Smooth muscle cell (in vitro differentiated cells): ENCODE results near the gene RGS7BP. TPM values are rescaled to one million over a fixed set of nuclear protein-coding genes. Genes with fewer than 3 reads are reported as not detected.
A peak's percentile ranks its signal among the peaks of the same experiment; 100 is the strongest.

Experiments used
- DNase-seq: peaks from one replicate; lab custom pipeline; 2025; ENCODE audit not compliant: unreplicated experiment; lab: John Stamatoyannopoulos, UW
- H2AFZ ChIP-seq: fragments of 200-600 bp; sonication (generic); 2 replicates; pipeline ENCODE4 v1.6.0; 2016; ENCODE audit warnings: antibody characterized with exemption, low read depth, mild to moderate bottlenecking
- H3F3A ChIP-seq: fragments of 200-600 bp; sonication (generic); 2 replicates; pipeline ENCODE4 v1.6.0; 2017; ENCODE audit warnings: antibody characterized with exemption, low read depth
- H3K27ac ChIP-seq: fragments of 200-600 bp; sonication (generic); 2 replicates; pipeline ENCODE4 v1.5.1; 2016; ENCODE audit warnings: low read depth, mild to moderate bottlenecking
- H3K27me3 ChIP-seq: fragments of 200-600 bp; sonication (generic); 2 replicates; pipeline ENCODE4 v1.6.1; 2016; ENCODE audit warnings: low read depth, mild to moderate bottlenecking
- H3K36me3 ChIP-seq: fragments of 200-600 bp; sonication (generic); 2 replicates; pipeline ENCODE4 v1.5.1; 2016; ENCODE audit warnings: low read depth
- H3K4me1 ChIP-seq: fragments of 200-600 bp; sonication (generic); 2 replicates; pipeline ENCODE4 v1.5.1; 2016; ENCODE audit warnings: low read depth
- H3K4me2 ChIP-seq: fragments of 200-600 bp; sonication (generic); 2 replicates; pipeline ENCODE4 v1.6.0; 2016; ENCODE audit warnings: mild to moderate bottlenecking
- H3K4me3 ChIP-seq: fragments of 200-600 bp; sonication (generic); 2 replicates; pipeline ENCODE4 v1.5.1; 2016; ENCODE audit warnings: mild to moderate bottlenecking
- H3K79me2 ChIP-seq: fragments of 200-600 bp; sonication (generic); 2 replicates; pipeline ENCODE4 v1.6.0; 2016; ENCODE audit warnings: low read depth, mild to moderate bottlenecking
- H3K9ac ChIP-seq: fragments of 200-600 bp; sonication (generic); 2 replicates; pipeline ENCODE4 v1.6.0; 2016; ENCODE audit warnings: low read depth
- H3K9me3 ChIP-seq: fragments of 200-600 bp; sonication (generic); replicated peaks from 2 replicates; pipeline ENCODE4 v1.5.1; 2016; ENCODE audit warnings: low read depth
- H4K20me1 ChIP-seq: fragments of 200-600 bp; sonication (generic); 2 replicates; pipeline ENCODE4 v1.6.0; 2016; ENCODE audit warnings: low read depth
- WGBS: methylation state at CpG from one replicate; pipeline ENCODE4 v1.1.7; 2016; ENCODE audit warnings: low lambda C conversion rate; 5-methylcytosine and 5-hydroxymethylcytosine counted together
- polyA plus RNA-seq: library from polyadenylated mRNA; unstranded; fragments of >200 nt; fragmentation: Nextera tagmentation; extraction: Ambion mirVana; gene quantifications from 2 replicates; pipeline ENCODE4 v1.2.1, GENCODE V29; 2016
- total RNA-seq: library from RNA; depleted of rRNA; stranded (reverse); fragments of >200 nt; gene quantifications from 2 replicates; pipeline ENCODE4 v1.2.3, GENCODE V29; 2014
- TF ChIP-seq, protein P1 (sequence below): fragments of 200-600 bp; sonication (generic); IDR thresholded peaks from 2 replicates; pipeline ENCODE4 v1.5.1; 2017; ENCODE audit warnings: borderline replicate concordance, mild to moderate bottlenecking, antibody characterized with exemption; ENCODE audit not compliant: insufficient read depth, poor library complexity, severe bottlenecking

RGS7BP gene
- total and polyA plus RNA-seq, 2 experiments from 2014 or later = not detected

GRCh38 chr5:64629841-64630240, 124.0 kb downstream of the RGS7BP start:
- Histone ChIP-seq H3K4me1 (peaks cover 5% of the 10 kb centered on the region), H3K79me2 (no peaks in the 10 kb centered on the region), H3K9ac (no peak overlapping the region), H3K9me3 (no peaks in the 10 kb centered on the region), H3K4me2 (peak overlapping the region; percentile 40), H3K27ac (no peak overlapping the region), H2AFZ (no peak overlapping the region), H4K20me1 (no peaks in the 10 kb centered on the region), H3K4me3 (no peak overlapping the region), H3F3A (no peaks in the 10 kb centered on the region), H3K36me3 (no peaks in the 10 kb centered on the region), H3K27me3 (no peaks in the 10 kb centered on the region)
- TF ChIP-seq, protein P1, sequence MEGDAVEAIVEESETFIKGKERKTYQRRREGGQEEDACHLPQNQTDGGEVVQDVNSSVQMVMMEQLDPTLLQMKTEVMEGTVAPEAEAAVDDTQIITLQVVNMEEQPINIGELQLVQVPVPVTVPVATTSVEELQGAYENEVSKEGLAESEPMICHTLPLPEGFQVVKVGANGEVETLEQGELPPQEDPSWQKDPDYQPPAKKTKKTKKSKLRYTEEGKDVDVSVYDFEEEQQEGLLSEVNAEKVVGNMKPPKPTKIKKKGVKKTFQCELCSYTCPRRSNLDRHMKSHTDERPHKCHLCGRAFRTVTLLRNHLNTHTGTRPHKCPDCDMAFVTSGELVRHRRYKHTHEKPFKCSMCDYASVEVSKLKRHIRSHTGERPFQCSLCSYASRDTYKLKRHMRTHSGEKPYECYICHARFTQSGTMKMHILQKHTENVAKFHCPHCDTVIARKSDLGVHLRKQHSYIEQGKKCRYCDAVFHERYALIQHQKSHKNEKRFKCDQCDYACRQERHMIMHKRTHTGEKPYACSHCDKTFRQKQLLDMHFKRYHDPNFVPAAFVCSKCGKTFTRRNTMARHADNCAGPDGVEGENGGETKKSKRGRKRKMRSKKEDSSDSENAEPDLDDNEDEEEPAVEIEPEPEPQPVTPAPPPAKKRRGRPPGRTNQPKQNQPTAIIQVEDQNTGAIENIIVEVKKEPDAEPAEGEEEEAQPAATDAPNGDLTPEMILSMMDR = no peak
- WGBS = 90% methylated on average over 2 of the region's 2 CpGs
- no peak for DNase-seq

- H3K27ac ChIP-seq = no peak overlapping the region
- H4K20me1 ChIP-seq = no peaks in the 10 kb centered on the region
- no peak overlapping the region for H3K4me3 ChIP-seq
- no peaks in the 10 kb centered on the region for H3F3A ChIP-seq
- no peaks in the 10 kb centered on the region for H3K36me3 ChIP-seq
- TF ChIP-seq, protein P1 = no peak
- DNase-seq = no peak
- no peaks in the 10 kb centered on the region for H3K9me3 ChIP-seq
- peak overlapping the region; percentile 57 for H2AFZ ChIP-seq
- peaks cover 5% of the 10 kb centered on the region for H3K4me1 ChIP-seq
- H3K79me2 ChIP-seq = no peaks in the 10 kb centered on the region
- WGBS = 24% methylated on average over 3 of the region's 3 CpGs
- H3K9ac ChIP-seq = no peak overlapping the region
- H3K27me3 ChIP-seq = no peaks in the 10 kb centered on the region
- H3K4me2 ChIP-seq = no peak overlapping the region
These were observed 126.4 kb downstream of the RGS7BP start for GRCh38 chr5:64632251-64632650.

DNA sequence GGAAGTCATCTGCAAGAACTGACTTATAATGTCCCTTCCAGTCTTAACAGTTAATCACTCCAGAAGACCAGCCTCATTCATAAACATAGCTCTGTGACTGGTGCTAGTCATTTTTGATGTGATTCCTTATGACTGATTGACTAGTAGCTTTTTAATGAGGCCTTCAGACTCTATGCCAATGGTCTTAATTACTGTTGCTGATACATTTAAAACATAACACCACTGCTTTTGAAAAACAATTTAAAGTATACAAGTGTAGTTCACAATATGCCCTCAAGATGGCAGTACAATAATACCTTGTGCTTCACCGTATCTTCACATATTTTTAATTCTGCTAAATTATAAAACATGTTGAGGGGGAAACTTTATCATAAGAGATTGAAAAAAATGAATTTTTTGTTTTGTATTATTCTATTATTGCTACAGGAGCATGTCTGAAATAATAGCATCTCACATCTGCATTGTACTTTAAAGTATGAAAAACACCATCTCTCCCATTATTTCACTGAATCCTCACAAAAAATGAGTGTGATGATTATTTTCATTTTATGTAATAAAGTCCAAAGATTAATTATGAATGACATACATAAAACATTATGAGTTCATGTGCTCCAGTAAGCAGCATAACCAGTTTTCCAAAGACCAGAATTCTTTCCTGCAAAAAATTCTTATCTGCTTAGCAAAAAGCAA, 129.3 kb downstream of the RGS7BP start:
- Histone ChIP-seq H3F3A (no peaks in the 10 kb centered on the region), H4K20me1 (no peaks in the 10 kb centered on the region), H3K4me2 (no peak overlapping the region), H3K79me2 (no peaks in the 10 kb centered on the region), H3K9ac (no peak overlapping the region), H3K9me3 (no peaks in the 10 kb centered on the region), H3K4me1 (no peaks in the 10 kb centered on the region), H3K36me3 (no peaks in the 10 kb centered on the region), H3K27ac (no peak overlapping the region), H3K4me3 (no peak overlapping the region), H3K27me3 (no peaks in the 10 kb centered on the region), H2AFZ (peak overlapping the region; percentile 34)
- no peak for DNase-seq
- 6% methylated on average over 1 of the region's 1 CpG for WGBS
- TF ChIP-seq, protein P1 = peak; percentile 79

DNA sequence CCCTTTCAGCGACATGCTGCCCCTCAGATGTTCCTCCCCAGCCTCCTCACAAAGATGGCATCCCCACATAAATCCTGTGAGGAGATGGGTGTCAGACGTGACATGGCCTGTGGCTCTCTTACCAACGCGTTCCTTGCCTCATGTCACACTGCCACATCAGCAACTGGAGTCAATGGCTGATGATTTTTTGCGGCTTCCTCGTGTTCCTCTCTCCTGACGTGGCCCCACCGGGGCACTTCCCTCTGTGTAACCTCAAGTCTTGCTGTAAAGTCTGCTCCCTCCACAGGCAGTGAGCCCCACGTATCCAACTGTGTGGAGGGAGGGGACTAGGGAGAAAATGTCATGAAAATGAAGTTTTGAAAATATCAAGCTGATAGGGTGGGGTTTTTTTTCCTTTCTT, 131.3 kb downstream of the RGS7BP start:
- Histone ChIP-seq H3K27me3 (no peaks in the 10 kb centered on the region), H3K27ac (no peak overlapping the region), H3K9ac (no peak overlapping the region), H2AFZ (peak overlapping the region; percentile 42), H3K79me2 (no peaks in the 10 kb centered on the region), H3F3A (no peaks in the 10 kb centered on the region), H4K20me1 (no peaks in the 10 kb centered on the region), H3K36me3 (no peaks in the 10 kb centered on the region), H3K9me3 (no peaks in the 10 kb centered on the region), H3K4me2 (no peak overlapping the region), H3K4me1 (no peaks in the 10 kb centered on the region), H3K4me3 (no peak overlapping the region)
- 86% methylated on average over 9 of the region's 9 CpGs for WGBS
- no peak for DNase-seq
- TF ChIP-seq, protein P1 = no peak
